ENCODE results near the gene SRI.

The SRI gene

GRCh38 chr7:88224601-88225275 is 4.9 kb upstream of the SRI start:
- peak; percentile 71 for DNase-seq (ENCODE audit: low read depth)

DNA sequence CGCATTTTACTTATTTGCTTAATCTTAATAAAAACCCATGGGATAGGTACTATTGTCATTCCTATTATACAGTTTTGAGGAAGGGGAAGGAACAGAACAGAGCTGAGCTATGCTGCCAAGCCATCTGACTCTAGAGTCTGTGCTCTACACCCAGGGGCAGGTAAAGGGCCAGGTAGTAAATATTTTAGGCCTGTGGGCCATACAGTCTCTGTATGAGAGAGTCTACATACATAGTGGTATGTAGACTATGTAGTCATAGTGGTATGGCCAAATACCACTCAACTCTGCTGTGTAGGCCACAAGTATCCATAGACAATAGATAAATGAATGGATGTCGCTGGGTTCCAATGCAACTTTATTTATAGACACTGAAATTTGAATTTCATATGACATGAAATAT is 3.4 kb upstream of the SRI start:
- DNase-seq (ENCODE audit: low read depth): no peak

- DNase-seq (ENCODE audit: low read depth): peak; percentile 58
Measured at GRCh38 chr7:88218836-88219605, 817 bp downstream of the SRI start.

GRCh38 chr7:88218429-88218745 is 1.5 kb downstream of the SRI start:
- no peak for DNase-seq (ENCODE audit: low read depth)

- no peak for DNase-seq (ENCODE audit: low read depth)
Measured at GRCh38 chr7:88217675-88218428, 2.0 kb downstream of the SRI start.

GRCh38 chr7:88216276-88216675 is 3.6 kb downstream of the SRI start:
- no peak for DNase-seq (ENCODE audit: low read depth)

DNA sequence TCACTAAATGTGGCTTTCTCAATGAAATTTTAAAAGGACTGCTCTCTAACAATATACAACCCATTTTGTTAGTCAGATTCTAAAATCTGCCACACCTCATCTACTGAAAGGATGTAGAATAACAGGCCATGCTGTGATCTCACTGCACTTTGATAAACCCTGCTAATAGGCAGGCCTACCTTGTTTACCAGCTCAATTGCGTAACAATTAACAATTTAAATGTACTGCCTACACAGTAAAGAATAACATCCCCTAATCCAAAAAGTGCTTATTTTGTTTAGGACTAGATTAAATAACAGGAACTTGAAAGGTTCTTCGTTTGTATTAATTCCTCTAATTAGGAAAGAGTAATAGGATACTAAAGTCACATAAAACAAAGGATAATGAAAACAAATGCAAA is 4.5 kb downstream of the SRI start:
- DNase-seq (ENCODE audit: low read depth): no peak

DNA sequence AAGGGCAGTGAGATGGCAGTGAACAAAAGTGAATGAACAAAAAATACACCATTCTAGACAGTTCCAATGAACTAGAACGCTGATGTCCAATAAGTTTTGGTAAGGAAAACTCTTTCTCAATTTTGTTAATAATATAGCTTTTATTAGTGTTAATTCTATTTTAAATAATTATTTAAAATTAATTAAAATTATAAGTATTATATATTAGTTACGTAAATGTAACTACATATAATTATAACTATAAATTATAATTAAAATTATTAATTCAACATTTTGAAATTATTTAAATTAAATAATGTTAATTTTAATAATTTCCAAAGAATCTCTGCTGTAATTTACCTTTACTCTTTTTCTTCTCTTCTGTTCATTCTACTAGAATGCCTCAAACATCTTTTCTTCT is 5.4 kb downstream of the SRI start:
- no peak for DNase-seq (ENCODE audit: low read depth)

DNA sequence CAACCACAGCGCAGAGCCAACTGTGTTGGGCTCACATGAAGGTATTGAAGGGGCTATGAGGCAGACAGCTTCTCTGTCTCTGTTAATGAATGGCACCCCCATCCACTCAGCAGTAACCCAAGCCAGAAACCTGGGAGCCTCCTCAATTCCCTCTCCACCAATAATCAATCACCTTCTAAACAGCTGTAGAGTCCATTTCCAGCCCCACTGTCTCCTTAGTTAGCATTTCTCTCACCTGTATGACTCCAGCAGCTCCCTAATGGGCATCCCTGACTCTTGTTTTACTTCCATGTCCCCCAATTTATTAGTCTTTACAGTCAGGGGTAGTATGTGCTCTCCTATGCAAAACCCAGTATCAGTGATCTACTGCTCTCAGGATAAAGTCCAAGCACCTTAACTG is 6.9 kb downstream of the SRI start:
- DNase-seq (ENCODE audit: low read depth): no peak

- no peak for DNase-seq (ENCODE audit: low read depth)
Measured at GRCh38 chr7:88208521-88208920, 11.3 kb downstream of the SRI start.

DNA sequence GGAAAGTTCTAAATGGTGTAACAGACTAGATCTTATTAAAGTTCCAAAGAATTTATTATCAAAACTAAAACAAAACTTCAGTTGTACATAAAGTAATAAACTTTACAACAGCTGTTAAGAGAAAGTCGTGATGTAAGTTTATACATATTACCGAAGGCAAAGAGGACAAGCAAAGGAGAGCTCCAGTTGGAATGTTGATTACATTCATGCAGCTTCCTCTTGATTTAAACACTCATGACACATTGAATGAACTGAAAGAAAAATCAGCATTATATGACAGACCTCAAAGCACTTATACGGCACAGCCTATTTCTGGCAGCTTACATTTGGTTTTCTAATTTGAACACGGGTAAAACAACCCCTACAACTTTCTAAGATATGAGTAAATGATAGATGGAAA is 13.6 kb downstream of the SRI start:
- no peak for DNase-seq (ENCODE audit: low read depth)

DNA sequence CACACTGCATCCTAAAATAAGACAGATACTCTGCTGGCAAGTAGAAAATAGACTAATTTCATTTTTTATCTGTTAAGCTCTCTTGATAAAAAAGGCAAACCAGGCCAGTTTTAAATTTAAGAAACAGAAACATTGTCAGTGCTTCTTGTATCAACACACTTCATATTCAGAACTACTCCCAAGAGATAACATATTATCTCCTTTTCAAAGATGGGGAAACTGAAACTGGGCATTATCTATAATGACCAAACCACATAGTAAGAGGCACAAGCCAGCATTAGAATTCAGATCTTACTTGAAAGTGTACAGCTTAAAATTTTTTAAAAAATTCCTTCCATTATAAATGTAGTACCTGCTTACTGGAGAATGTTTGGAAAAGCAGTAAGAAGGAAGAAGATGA is 14.7 kb downstream of the SRI start:
- DNase-seq (ENCODE audit: low read depth): no peak

- DNase-seq (ENCODE audit: low read depth): no peak
Measured at GRCh38 chr7:88204525-88205110, 15.2 kb downstream of the SRI start.

- DNase-seq (ENCODE audit: low read depth): no peak
Measured at GRCh38 chr7:88203401-88203800, 16.4 kb downstream of the SRI start.

DNA sequence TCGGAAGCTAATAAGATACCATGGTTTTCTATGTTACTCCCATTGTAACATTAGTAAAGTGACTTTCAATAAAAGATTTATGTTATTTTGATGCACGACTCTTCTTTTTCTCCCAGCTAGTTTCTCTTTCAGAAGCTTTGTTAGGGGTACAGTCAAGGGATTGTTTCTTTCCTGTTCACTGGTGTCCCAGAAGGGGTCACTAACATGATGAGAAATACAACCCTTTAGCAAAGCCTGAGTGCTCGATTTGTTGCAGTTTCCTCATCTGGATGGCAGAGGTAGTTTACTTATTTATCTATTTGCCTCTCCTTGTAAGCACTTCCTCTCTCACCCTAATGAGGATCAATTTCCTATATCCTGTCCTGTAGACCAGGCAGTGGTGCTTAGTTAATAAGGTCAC is 17.0 kb downstream of the SRI start:
- DNase-seq (ENCODE audit: low read depth): no peak

GRCh38 chr7:88202278-88202677 is 17.6 kb downstream of the SRI start:
- no peak for DNase-seq (ENCODE audit: low read depth)

DNA sequence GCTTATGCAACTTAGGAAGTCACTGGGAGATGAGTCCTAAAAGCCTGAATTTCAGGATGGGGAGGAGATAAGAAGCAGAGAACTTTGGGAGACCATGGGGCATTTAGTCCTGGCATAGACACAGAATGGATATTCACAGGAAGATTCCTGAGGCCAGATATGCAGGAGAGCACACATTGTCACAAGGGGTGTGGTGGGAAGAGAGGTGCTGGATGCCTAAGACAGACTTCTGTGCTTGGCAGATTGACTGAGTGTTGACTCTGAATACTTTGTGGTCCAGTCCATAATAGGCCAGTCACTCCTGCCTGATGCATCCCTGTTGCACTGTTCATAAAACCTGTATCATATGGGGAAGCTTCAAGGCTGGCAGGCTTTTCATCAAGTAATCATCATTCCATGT is 18.5 kb downstream of the SRI start:
- DNase-seq (ENCODE audit: low read depth): no peak

DNA sequence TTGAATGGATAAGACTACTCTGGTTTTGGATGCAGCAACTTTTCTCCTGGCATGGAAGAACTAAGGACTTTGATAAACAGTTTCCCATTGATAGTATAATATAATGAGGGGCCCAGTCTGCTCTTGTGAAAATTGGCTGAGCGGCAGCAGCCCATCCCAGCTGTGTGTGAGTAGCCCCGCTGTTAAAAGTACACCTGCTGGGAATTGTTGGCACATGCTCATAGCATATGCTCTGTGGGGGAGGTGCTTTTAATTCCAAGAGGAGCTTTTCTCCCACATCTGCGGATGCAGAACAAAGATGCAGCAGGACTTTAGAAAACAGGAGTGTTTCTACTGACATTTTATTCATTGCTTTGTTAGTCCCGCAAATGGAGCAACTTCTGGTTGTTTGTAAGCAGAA is 19.0 kb downstream of the SRI start:
- no peak for DNase-seq (ENCODE audit: low read depth)

GRCh38 chr7:88200261-88200660 is 19.6 kb downstream of the SRI start:
- no peak for DNase-seq (ENCODE audit: low read depth)

DNA sequence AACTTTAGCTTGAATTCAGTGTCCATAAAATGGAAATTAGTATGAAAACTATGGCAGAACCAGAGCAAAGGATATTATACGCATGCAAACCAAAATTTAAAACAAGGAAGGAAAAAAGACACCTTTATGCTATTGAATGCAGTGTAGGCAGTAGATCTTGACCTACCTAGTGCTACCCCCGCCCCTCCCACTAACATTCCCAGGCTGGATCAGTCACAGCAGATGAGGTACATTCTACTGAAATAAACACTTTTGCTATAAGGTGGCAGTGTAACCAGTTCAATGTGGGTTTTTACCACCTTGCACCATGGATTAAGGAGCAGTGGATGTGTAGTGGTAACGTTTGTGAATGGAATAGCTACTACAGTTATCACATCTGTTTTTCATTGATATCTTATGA is 27.9 kb downstream of the SRI start:
- DNase-seq (ENCODE audit: low read depth): no peak

- no peak for DNase-seq (ENCODE audit: low read depth)
Measured at GRCh38 chr7:88185650-88186049, 34.2 kb downstream of the SRI start.

DNA sequence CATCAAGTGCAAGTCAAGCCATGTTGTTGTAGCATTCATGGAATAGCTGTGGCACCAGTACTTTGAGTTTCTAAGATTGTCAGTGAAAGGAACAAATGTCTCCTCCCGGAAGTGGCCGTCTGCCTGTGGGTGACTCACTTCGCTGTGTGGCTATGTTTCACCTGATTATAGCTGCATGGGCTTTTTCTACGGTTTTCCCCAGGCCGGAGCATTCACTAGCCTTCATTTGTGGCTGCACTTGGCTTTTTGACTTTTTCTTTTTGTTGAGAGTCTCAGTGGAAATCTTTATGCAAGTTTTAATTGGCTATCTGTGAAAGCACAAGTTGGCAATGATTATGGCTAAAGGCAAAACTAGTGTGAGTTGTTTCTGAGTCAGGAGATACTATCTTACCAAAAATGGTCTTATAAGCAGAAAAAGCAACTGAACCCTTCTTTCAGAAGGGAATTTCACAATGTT is 35.0 kb downstream of the SRI start:
- no peak for DNase-seq (ENCODE audit: low read depth)

- no peak for DNase-seq (ENCODE audit: low read depth)
Measured at GRCh38 chr7:88183051-88183450, 36.8 kb downstream of the SRI start.
